Mucosa of stomach (tissue), 1 donor: ENCODE results near the gene CENPP.

Source experiments
- H3K27me3 ChIP-seq: one replicate; pipeline ENCODE4 v1.7.0; 2013; ENCODE audit warnings: mild to moderate bottlenecking, low read length; ENCODE audit not compliant: control insufficient read depth, insufficient read depth
- H3K36me3 ChIP-seq: one replicate; pipeline ENCODE4 v1.7.0; 2013; ENCODE audit warnings: low read length; ENCODE audit not compliant: control insufficient read depth, insufficient read depth
- H3K4me1 ChIP-seq: one replicate; pipeline ENCODE4 v1.7.0; 2013; ENCODE audit warnings: mild to moderate bottlenecking, low read length; ENCODE audit not compliant: control insufficient read depth, insufficient read depth
- H3K4me3 ChIP-seq: one replicate; pipeline ENCODE4 v1.7.0; 2013; ENCODE audit warnings: low read length
- H3K9ac ChIP-seq: one replicate; pipeline ENCODE4 v1.7.0; 2013; ENCODE audit warnings: mild to moderate bottlenecking, low read length, moderate library complexity
- H3K9me3 ChIP-seq: one replicate; pipeline ENCODE4 v1.7.0; 2013; ENCODE audit warnings: mild to moderate bottlenecking, low read length, moderate library complexity; ENCODE audit not compliant: control insufficient read depth
- donor health status: Pancreatic carcinoma.

The CENPP gene

DNA sequence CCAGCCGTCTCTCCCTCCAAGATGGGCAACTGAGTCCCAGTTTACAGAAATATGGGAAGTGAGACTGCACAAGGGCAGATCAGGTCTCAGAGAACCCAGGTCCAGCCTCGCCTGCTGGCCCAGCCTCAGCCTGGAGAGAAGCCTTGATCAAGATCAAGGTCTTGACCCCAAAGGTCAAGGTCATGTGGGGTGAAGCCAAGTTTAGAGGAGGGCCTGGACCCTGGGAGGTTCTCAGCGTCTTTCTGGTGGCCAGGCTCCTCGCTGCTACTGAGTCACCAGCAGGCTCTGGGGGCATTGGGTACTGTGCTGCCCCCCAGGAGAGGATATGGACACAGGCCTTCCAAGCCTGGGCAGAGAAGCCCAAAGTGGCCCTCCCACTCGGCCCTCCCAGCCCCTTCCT lies 335.4 kb downstream of the CENPP start:
- H3K9me3 ChIP-seq, result no peaks in the 10 kb centered on the region
- no peak overlapping the region for H3K4me3 ChIP-seq
- no peaks in the 10 kb centered on the region for H3K36me3 ChIP-seq
- H3K4me1 ChIP-seq, result no peaks in the 10 kb centered on the region
- no peaks in the 10 kb centered on the region for H3K27me3 ChIP-seq
- no peak overlapping the region for H3K9ac ChIP-seq

DNA sequence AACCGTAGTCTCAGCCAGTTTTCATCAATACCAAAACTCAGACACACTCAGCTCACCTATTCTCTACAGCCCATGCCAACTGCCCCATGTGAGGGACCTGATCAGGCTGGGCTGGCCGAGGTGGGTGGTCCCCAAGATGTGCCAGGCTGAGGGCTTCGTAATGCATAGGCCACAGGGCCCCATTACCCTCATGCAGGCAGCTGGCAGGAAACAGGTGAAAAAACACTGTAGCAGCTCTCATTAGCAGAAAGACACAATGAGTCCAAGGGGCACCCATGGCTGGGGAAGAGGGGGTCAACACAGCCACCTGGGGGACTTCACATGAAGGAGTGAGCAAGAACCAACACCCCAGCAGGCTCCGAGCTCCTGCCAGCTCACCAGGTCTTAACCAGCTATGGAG lies 336.0 kb downstream of the CENPP start:
- no peaks in the 10 kb centered on the region for H3K4me1 ChIP-seq
- H3K9me3 ChIP-seq, result no peaks in the 10 kb centered on the region
- H3K27me3 ChIP-seq, result no peaks in the 10 kb centered on the region
- no peak overlapping the region for H3K4me3 ChIP-seq
- H3K9ac ChIP-seq, result no peak overlapping the region
- no peaks in the 10 kb centered on the region for H3K36me3 ChIP-seq

DNA sequence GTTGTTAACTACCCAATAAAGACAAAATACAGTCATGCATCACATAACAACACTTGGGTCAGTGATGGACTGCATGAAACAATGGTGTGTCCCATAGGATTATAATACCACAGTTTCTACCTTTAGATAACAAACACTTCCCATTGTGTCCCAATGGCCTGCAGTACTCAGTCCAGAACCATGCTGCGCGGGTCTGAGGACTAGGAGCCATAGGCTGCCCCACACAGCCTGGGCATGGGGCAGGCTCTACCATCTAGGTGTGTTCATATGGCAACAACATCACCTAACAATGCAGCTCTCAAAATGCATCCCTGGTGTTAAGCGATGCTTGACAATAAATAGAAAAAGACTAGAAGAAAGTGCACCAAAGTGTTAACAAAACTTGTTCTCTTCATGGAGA lies 337.4 kb downstream of the CENPP start:
- Histone ChIP-seq H3K9me3 (no peaks in the 10 kb centered on the region), H3K36me3 (no peaks in the 10 kb centered on the region), H3K4me1 (no peaks in the 10 kb centered on the region), H3K9ac (no peak overlapping the region), H3K4me3 (no peak overlapping the region), H3K27me3 (no peaks in the 10 kb centered on the region)

DNA sequence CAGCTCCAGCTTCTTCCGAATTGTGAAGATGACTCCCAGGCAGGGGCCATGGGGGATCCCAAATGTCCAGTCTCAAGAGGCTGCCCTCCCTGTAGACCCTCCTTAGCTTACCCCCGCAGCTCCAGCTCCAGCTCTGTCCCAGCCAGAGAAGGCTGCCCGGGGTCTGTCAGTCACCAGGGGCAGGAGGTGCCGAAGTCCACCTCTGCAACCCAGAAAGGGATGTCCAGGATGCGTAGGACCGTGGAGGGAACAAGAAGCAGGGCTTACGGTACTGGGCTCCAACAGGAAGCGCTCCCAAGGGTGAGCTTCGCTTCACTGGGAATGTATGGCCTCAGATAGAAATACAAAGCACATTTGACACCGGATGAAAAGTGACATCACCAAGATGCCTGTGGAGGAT lies 338.2 kb downstream of the CENPP start:
- Histone ChIP-seq H3K36me3 (no peaks in the 10 kb centered on the region), H3K4me3 (no peak overlapping the region), H3K27me3 (no peaks in the 10 kb centered on the region), H3K9ac (no peak overlapping the region), H3K9me3 (no peaks in the 10 kb centered on the region), H3K4me1 (peaks cover 7% of the 10 kb centered on the region)

DNA sequence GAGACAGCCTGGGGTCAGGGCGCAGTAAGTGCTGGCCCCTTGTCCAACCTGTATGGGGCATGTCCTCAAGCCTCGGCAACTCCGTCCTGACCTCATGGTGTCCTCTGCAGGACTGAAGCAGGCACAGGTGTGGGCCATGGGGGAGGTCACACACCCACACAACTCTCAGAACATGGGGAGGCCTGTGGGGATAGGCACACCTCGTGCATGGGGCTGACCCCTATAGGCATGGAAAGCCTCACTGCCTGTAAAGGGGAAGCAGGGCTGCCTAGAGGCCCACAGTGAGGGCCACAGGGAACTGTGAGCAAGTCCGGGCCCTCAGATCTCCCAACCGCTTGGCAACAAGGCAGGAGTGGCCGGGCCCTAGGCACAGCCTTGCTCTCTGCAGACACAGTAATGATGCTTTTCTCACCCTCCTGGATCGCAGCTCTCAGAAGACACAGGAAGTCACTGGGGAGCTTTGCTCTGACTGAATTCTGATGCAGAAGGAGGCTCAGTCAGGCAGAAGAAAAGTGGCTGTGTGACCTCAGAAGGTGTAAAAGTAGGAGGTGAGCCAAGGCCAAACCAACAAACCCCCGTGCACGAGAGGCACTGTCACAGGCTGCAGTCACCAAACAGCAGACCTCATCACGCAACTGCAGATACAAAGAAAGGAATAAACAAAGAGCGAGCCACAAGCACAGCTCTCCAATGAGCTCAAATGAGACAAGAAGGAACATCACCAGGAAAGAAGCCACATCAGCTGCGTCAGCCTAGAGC lies 338.8 kb downstream of the CENPP start:
- H3K36me3 ChIP-seq, result no peaks in the 10 kb centered on the region
- H3K9ac ChIP-seq, result no peak overlapping the region
- H3K9me3 ChIP-seq, result no peaks in the 10 kb centered on the region
- H3K4me3 ChIP-seq, result no peak overlapping the region
- H3K27me3 ChIP-seq, result no peaks in the 10 kb centered on the region
- peaks cover 11% of the 10 kb centered on the region for H3K4me1 ChIP-seq

DNA sequence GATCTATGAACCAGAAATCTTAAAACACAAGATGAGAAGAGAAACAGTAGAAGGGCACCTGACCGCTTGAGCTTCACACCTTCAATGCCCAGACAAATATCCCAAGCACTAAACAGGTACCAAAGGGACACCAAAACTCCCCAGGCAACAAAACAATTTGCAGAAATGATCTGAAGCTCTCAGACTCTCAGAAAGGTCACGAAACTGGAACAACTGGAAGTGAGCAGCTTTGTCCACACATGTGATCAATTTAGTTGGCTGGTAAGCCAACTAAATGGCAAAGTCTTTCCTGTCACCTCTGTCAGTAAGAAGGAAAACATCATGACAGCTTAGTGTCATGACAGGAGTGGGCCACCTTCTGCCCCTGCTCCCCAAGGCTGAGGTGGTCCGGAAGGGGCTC lies 340.1 kb downstream of the CENPP start:
- no peaks in the 10 kb centered on the region for H3K27me3 ChIP-seq
- H3K4me1 ChIP-seq, result peaks cover 11% of the 10 kb centered on the region
- no peaks in the 10 kb centered on the region for H3K9me3 ChIP-seq
- H3K9ac ChIP-seq, result no peak overlapping the region
- no peaks in the 10 kb centered on the region for H3K36me3 ChIP-seq
- H3K4me3 ChIP-seq, result no peak overlapping the region

DNA sequence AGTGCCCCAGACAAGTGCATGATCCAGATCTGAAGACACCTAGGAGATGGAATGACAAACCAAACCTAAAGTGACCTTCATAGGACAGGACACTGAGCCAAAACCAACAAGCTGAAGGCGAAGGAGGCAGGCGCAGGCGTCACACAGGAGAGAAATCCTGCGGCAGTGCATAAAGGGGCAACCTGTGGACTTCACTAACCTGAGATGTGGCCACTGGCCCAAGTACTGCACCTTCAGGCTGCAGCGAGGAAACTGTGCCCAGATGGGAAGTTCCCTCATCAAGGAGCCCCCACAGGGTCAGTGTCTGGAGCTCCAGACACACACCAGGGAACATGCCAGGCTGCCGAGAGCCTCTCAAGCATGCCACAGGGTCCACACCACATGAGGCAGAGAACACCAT lies 340.5 kb downstream of the CENPP start:
- peaks cover 11% of the 10 kb centered on the region for H3K4me1 ChIP-seq
- no peak overlapping the region for H3K9ac ChIP-seq
- H3K9me3 ChIP-seq, result no peaks in the 10 kb centered on the region
- no peak overlapping the region for H3K4me3 ChIP-seq
- H3K36me3 ChIP-seq, result no peaks in the 10 kb centered on the region
- H3K27me3 ChIP-seq, result no peaks in the 10 kb centered on the region

DNA sequence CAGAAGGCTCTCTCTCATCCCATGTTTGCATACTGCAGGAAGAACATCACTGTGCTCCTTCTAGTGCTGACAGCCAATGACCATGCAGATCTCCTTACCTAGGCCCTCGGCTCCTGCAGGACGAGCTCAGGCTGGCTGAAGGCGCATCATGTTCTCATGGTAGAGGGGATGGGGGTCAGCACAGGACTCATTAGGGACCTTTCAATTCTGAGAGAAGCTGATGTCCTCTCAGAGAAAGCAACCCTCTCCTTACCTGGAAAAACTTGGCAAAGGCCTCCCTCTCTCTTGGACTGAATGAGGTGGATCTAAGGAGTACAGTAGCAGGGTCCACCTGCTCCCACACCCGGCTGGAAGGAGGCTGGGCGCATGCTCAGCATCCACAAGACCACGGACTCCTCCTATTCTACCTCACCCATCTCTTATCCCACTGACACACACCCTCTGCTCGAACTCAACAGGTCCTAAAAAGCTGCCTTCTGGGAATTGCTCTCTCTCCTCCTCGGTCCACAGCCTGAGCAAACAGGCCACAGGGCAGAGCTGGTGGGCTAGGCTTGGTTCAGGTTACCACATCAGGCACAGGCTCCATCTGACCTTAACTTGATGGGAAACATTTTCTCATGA lies 341.3 kb downstream of the CENPP start:
- Histone ChIP-seq H3K9ac (no peak overlapping the region), H3K9me3 (no peaks in the 10 kb centered on the region), H3K4me1 (peaks cover 11% of the 10 kb centered on the region)

DNA sequence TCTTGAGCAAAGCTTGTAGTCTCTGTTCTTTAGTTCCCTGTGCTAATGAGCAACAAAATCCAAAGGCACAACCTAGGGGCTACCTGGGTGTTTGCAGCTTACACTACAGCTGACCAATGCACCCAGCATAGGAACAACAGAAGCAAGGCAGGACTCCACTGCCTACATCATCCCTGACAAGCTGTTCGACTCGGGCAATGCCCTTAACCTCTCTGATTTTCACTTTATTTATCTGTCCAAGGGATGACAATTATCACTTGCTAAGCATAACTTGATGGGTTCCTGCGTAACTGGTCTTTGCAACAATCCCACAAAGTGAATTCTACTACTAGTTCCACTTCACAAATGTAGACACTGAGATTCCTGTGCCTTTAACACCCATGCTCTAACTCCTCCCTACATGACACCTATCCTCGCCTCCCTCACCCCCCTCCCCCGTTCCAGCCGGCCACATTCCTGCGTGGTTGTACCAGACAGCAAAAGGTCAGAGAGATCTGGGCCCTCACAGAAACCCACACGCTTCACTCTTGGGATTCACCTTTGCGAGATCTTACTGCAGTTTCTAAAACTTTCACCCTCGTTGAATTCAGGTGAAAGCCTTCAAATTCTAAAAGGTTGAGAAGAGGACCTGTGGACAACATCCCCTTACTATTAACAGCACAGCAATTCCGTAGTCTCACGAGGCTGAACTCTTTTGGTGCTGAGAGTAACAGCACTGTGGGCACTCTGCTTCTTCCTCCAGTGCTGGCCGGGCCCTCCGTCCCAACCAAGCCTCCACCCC lies 343.2 kb downstream of the CENPP start:
- Histone ChIP-seq H3K4me1 (peaks cover 11% of the 10 kb centered on the region), H3K9ac (peak overlapping the region; percentile 79), H3K4me3 (peak overlapping the region; percentile 97), H3K9me3 (no peaks in the 10 kb centered on the region), H3K36me3 (no peaks in the 10 kb centered on the region), H3K27me3 (no peaks in the 10 kb centered on the region)

More for the DNA sequence above, 341.3 kb downstream of the CENPP start:
- H3K27me3 ChIP-seq, result no peaks in the 10 kb centered on the region
- no peaks in the 10 kb centered on the region for H3K36me3 ChIP-seq
- H3K4me3 ChIP-seq, result no peak overlapping the region

DNA sequence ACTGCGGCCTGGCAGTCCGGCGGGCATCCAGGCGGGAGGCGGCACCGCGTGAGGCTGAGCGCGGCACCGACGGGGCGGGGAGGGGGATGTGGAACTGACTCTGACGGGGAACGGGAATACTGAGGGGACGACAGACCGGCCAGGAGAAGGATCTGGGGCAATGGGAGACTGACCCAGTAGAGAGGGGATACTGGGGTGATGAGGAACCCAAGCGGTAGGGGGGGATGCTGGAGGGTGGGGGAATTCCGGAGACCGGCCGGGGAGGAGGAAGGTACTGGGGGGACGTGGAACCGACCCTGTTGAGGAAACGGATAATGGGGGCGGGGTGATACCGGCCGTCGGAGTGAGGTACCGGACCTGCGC lies 343.8 kb downstream of the CENPP start:
- peaks cover 11% of the 10 kb centered on the region for H3K4me1 ChIP-seq
- H3K27me3 ChIP-seq, result no peaks in the 10 kb centered on the region
- H3K9me3 ChIP-seq, result no peaks in the 10 kb centered on the region
- H3K4me3 ChIP-seq, result peak overlapping the region; percentile 97
- H3K36me3 ChIP-seq, result no peaks in the 10 kb centered on the region
- peak overlapping the region; percentile 79 for H3K9ac ChIP-seq
